Neural cell (in vitro differentiated cells): Measurements from ENCODE around the gene PHLDA2. TPM values are rescaled to one million over a fixed set of nuclear protein-coding genes. Genes with fewer than 3 reads are reported as not detected.

Experiments used
- H2AFZ ChIP-seq: fragments of 200-600, 300-800 bp; sonication (generic), shearing (Covaris generic); 2 replicates; pipeline ENCODE4 v1.6.0; 2014; ENCODE audit warnings: low read depth, mild to moderate bottlenecking, antibody characterized with exemption, low read length, moderate library complexity
- H3F3A ChIP-seq: fragments of 200-600 bp; shearing (Covaris generic); 2 replicates; pipeline ENCODE4 v1.6.1; 2016; ENCODE audit warnings: mild to moderate bottlenecking, moderate library complexity, mixed read lengths, antibody characterized with exemption, low read length; ENCODE audit not compliant: insufficient read depth, poor library complexity, severe bottlenecking
- H3K27ac ChIP-seq: fragments of 200-600, 300-800 bp; sonication (generic), shearing (Covaris generic); 2 replicates; pipeline ENCODE4 v1.5.1; 2014; ENCODE audit warnings: mild to moderate bottlenecking, low read length, moderate library complexity
- H3K27me3 ChIP-seq: fragments of 300-800, 200-600 bp; sonication (generic), shearing (Covaris generic); 2 replicates; pipeline ENCODE4 v1.6.0; 2014; ENCODE audit warnings: mild to moderate bottlenecking, low read depth, low read length, moderate library complexity; ENCODE audit not compliant: insufficient read depth
- H3K36me3 ChIP-seq: fragments of 300-800, 200-600 bp; sonication (generic), shearing (Covaris generic); 2 replicates; pipeline ENCODE4 v1.5.1; 2014; ENCODE audit warnings: mild to moderate bottlenecking, antibody characterized with exemption, low read length, moderate library complexity; ENCODE audit not compliant: insufficient read depth
- H3K4me2 ChIP-seq: fragments of 300-800, 200-600 bp; sonication (generic), shearing (Covaris generic); 2 replicates; pipeline ENCODE4 v1.6.0; 2014; ENCODE audit warnings: mild to moderate bottlenecking, low read length
- H3K4me3 ChIP-seq: fragments of 300-800, 200-600 bp; sonication (generic), shearing (Covaris generic); 2 replicates; pipeline ENCODE4 v1.5.1; 2014; ENCODE audit warnings: mild to moderate bottlenecking, low read length, moderate library complexity
- H3K79me2 ChIP-seq: fragments of 200-600 bp; shearing (Covaris generic); replicated peaks from 2 replicates; pipeline ENCODE4 v1.6.0; 2014; ENCODE audit warnings: mild to moderate bottlenecking, low read length, moderate library complexity; ENCODE audit not compliant: insufficient read depth
- H3K9ac ChIP-seq: fragments of 300-800, 200-600 bp; sonication (generic), shearing (Covaris generic); 2 replicates; pipeline ENCODE4 v1.6.1; 2016; ENCODE audit warnings: mild to moderate bottlenecking, low read length, mixed read lengths
- H3K9me2 ChIP-seq: fragments of 200-600 bp; shearing (Covaris generic); 2 replicates; pipeline ENCODE4 v1.6.1; 2016; ENCODE audit warnings: mild to moderate bottlenecking, low read length, mixed read lengths; ENCODE audit not compliant: insufficient read depth
- H3K9me3 ChIP-seq: fragments of 200-600, 300-800 bp; sonication (generic), shearing (Covaris generic); 2 replicates; pipeline ENCODE4 v1.6.1; 2016; ENCODE audit warnings: mild to moderate bottlenecking, mixed run types, low read length, moderate library complexity, mixed read lengths
- H4K20me1 ChIP-seq: fragments of 200-600 bp; shearing (Covaris generic); 2 replicates; pipeline ENCODE4 v1.6.1; 2016; ENCODE audit warnings: mild to moderate bottlenecking, mixed run types; ENCODE audit not compliant: insufficient read depth
- EP300 ChIP-seq: fragments of 450-650 bp; conservative IDR thresholded peaks from 2 replicates; pipeline ENCODE4 v1.6.1; 2014; ENCODE audit warnings: antibody characterized with exemption, mild to moderate bottlenecking, moderate library complexity; ENCODE audit not compliant: poor library complexity, severe bottlenecking
- EZH2 ChIP-seq: fragments of 200-600, 300-800 bp; shearing (Covaris generic), sonication (generic); IDR thresholded peaks from 2 replicates; pipeline ENCODE4 v1.6.1; 2014; ENCODE audit warnings: antibody characterized with exemption, low read length, borderline replicate concordance, mild to moderate bottlenecking; ENCODE audit not compliant: insufficient read depth, poor library complexity, severe bottlenecking
- MXI1 ChIP-seq: fragments of 450-650 bp; conservative IDR thresholded peaks from 2 replicates; pipeline ENCODE4 v1.6.1; 2014; ENCODE audit warnings: antibody characterized with exemption, mild to moderate bottlenecking; ENCODE audit not compliant: poor library complexity, severe bottlenecking
- POLR2AphosphoS5 ChIP-seq: IDR thresholded peaks from 2 replicates; pipeline ENCODE4 v1.6.1; 2012
- RAD21 ChIP-seq: fragments of 450-650 bp; conservative IDR thresholded peaks from 2 replicates; pipeline ENCODE4 v1.6.1; 2014; ENCODE audit warnings: antibody characterized with exemption, mild to moderate bottlenecking, moderate library complexity
- SMC3 ChIP-seq: fragments of 450-650 bp; conservative IDR thresholded peaks from 2 replicates; pipeline ENCODE4 v1.6.1; 2014; ENCODE audit warnings: antibody characterized with exemption, mild to moderate bottlenecking, moderate library complexity; ENCODE audit not compliant: poor library complexity
- TAF1 ChIP-seq: IDR thresholded peaks from 2 replicates; pipeline ENCODE4 v1.6.1; 2012; ENCODE audit warnings: low read depth
- polyA plus RNA-seq: library from polyadenylated mRNA; depleted of rRNA; stranded (reverse); fragments of >200 nt; gene quantifications from 2 replicates; pipeline ENCODE4 v1.2.3, GENCODE V29; 2014
- TF ChIP-seq, protein P1 (sequence below): fragments of 450-650 bp; IDR thresholded peaks from 2 replicates; pipeline ENCODE4 v1.5.1; 2014; ENCODE audit warnings: antibody characterized with exemption, mild to moderate bottlenecking, moderate library complexity; ENCODE audit not compliant: poor library complexity, severe bottlenecking
- TF ChIP-seq, protein P2 (sequence below): IDR thresholded peaks from 2 replicates; pipeline ENCODE4 v1.6.1; 2012; ENCODE audit warnings: borderline replicate concordance

PHLDA2 gene
- polyA plus RNA-seq, 1 donor from 2014 or later = not detected

DNA sequence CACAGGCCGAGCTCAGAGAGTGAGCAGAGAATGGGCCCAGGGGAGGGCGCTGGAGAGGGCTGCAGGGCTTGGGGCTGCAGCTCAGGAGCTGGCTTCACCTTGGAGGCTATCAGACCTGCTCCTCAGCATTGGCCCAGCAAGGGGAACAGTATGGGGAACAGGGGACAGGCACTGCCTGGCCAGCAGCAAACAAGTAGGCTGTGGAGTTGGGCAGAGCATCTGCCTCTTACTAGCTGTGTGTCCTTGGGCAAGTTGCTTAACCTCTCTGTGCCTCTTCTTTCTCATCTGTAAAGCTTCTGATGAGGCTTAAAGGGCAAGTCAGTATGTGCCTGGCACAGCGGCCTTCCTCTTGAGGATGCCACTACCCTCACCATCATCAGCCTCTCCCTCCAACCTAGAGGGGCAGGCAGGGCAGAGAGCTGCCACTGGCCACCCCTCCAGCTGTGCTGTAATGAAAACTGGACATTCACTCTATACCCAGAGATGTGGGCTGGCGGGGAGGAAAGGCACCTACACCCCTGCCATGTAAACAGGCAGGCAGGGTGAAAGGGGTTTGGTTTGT, 36.2 kb downstream of the PHLDA2 start:
- peak overlapping the region; percentile 33 for H3K4me3 ChIP-seq
- H3K9me3 ChIP-seq = no peaks in the 10 kb centered on the region
- H3K79me2 ChIP-seq = no peaks in the 10 kb centered on the region
- H3F3A ChIP-seq = no peaks in the 10 kb centered on the region
- H2AFZ ChIP-seq = no peak overlapping the region
- H3K9ac ChIP-seq = peak overlapping the region; percentile 45
- no peaks in the 10 kb centered on the region for H3K9me2 ChIP-seq
- no peak overlapping the region for H3K4me2 ChIP-seq
- no peaks in the 10 kb centered on the region for H3K36me3 ChIP-seq
- H4K20me1 ChIP-seq = no peaks in the 10 kb centered on the region
- H3K27me3 ChIP-seq = no peaks in the 10 kb centered on the region
- no peak overlapping the region for H3K27ac ChIP-seq
- TF ChIP-seq EP300 (no peak), POLR2AphosphoS5 (no peak), SMC3 (no peak), EZH2 (no peak), MXI1 (no peak), RAD21 (no peak), TAF1 (no peak)
- TF ChIP-seq, protein P1, sequence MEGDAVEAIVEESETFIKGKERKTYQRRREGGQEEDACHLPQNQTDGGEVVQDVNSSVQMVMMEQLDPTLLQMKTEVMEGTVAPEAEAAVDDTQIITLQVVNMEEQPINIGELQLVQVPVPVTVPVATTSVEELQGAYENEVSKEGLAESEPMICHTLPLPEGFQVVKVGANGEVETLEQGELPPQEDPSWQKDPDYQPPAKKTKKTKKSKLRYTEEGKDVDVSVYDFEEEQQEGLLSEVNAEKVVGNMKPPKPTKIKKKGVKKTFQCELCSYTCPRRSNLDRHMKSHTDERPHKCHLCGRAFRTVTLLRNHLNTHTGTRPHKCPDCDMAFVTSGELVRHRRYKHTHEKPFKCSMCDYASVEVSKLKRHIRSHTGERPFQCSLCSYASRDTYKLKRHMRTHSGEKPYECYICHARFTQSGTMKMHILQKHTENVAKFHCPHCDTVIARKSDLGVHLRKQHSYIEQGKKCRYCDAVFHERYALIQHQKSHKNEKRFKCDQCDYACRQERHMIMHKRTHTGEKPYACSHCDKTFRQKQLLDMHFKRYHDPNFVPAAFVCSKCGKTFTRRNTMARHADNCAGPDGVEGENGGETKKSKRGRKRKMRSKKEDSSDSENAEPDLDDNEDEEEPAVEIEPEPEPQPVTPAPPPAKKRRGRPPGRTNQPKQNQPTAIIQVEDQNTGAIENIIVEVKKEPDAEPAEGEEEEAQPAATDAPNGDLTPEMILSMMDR = no peak
- TF ChIP-seq, protein P2, sequence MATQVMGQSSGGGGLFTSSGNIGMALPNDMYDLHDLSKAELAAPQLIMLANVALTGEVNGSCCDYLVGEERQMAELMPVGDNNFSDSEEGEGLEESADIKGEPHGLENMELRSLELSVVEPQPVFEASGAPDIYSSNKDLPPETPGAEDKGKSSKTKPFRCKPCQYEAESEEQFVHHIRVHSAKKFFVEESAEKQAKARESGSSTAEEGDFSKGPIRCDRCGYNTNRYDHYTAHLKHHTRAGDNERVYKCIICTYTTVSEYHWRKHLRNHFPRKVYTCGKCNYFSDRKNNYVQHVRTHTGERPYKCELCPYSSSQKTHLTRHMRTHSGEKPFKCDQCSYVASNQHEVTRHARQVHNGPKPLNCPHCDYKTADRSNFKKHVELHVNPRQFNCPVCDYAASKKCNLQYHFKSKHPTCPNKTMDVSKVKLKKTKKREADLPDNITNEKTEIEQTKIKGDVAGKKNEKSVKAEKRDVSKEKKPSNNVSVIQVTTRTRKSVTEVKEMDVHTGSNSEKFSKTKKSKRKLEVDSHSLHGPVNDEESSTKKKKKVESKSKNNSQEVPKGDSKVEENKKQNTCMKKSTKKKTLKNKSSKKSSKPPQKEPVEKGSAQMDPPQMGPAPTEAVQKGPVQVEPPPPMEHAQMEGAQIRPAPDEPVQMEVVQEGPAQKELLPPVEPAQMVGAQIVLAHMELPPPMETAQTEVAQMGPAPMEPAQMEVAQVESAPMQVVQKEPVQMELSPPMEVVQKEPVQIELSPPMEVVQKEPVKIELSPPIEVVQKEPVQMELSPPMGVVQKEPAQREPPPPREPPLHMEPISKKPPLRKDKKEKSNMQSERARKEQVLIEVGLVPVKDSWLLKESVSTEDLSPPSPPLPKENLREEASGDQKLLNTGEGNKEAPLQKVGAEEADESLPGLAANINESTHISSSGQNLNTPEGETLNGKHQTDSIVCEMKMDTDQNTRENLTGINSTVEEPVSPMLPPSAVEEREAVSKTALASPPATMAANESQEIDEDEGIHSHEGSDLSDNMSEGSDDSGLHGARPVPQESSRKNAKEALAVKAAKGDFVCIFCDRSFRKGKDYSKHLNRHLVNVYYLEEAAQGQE = no peak

DNA sequence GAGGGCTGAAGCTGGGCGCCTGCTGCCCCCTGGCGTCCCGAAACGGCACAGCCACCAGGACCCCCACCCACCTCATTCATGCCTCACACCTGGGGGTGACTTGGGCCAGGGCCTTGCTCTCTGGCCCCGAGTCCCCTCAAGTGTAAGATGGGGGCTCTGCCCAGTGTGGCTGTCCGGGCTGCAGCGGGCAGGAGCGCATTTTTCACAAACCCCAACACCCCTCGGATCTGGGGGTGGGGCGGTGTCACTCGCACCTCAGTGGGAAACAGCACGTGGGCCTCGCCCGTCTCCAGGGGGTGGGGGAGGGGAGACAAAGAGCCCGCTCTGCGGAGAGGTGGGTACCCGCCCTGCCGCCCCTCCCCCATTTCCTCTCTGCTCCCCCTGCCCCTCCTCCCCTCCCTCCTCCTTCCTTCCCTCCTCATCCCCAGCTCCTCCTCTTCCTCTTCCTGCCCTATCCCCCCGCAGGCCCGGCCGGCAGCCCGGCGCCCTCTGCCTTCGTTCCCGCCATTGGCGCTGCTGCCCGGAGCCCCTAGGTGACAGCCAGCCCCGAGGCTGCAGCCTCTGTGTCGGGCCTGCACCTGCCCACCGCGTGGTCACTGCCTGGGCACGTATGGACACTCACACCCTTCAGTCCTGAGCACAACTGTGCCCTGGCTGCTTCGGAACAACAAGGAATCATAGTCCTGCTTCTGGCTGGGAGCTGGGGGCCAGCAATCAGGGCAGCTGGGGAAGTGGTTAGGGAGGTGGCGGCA, 36.8 kb downstream of the PHLDA2 start:
- H3K27me3 ChIP-seq = no peaks in the 10 kb centered on the region
- no peaks in the 10 kb centered on the region for H3K9me3 ChIP-seq
- peak overlapping the region; percentile 33 for H3K4me3 ChIP-seq
- TF ChIP-seq, protein P1 = peak; percentile 98
- TF ChIP-seq SMC3 (peak; percentile 99), MXI1 (no peak), EZH2 (no peak), EP300 (peak; percentile 15), RAD21 (peak; percentile 97), TAF1 (no peak), POLR2AphosphoS5 (no peak)
- TF ChIP-seq, protein P2 = no peak
- H3K79me2 ChIP-seq = no peaks in the 10 kb centered on the region
- no peak overlapping the region for H3K4me2 ChIP-seq
- peak overlapping the region; percentile 45 for H3K9ac ChIP-seq
- no peaks in the 10 kb centered on the region for H4K20me1 ChIP-seq
- H3K9me2 ChIP-seq = no peaks in the 10 kb centered on the region
- no peaks in the 10 kb centered on the region for H3K36me3 ChIP-seq
- no peak overlapping the region for H2AFZ ChIP-seq
- H3F3A ChIP-seq = no peaks in the 10 kb centered on the region
- no peak overlapping the region for H3K27ac ChIP-seq
